Peyer's patch (tissue), 4 donors: ENCODE results near the gene SCN9A. TPM values are rescaled to one million over a fixed set of nuclear protein-coding genes. Genes with fewer than 3 reads are reported as not detected.

Source experiments
- DNase-seq, 3 donors: peaks; one replicate each; pipeline ENCODE4 v3.0.0-alpha.2; 2017 to 2019
- H3K27ac ChIP-seq, 4 donors: fragments of 200-600 bp; sonication (generic); one replicate each; pipeline ENCODE4 v1.5.1; 2016 to 2019
- H3K27me3 ChIP-seq, 2 donors: fragments of 200-600 bp; sonication (generic); one replicate each; pipeline ENCODE4 v1.5.1; 2019
- H3K36me3 ChIP-seq, 3 donors: fragments of 200-600 bp; sonication (generic); one replicate each; pipeline ENCODE4 v1.5.1; 2016 to 2019
- H3K4me1 ChIP-seq, 4 donors: fragments of 200-600 bp; sonication (generic); one replicate each; pipeline ENCODE4 v1.5.1; 2016 to 2019
- H3K4me3 ChIP-seq, 4 donors: fragments of 200-600 bp; sonication (generic); 1 replicate in 3 of 4; 2 replicates in 1 of 4; pipeline ENCODE4 v1.5.1; 2016 to 2019; ENCODE audit warnings: mild to moderate bottlenecking in 1 of 4
- H3K9me3 ChIP-seq, 4 donors: fragments of 200-600 bp; sonication (generic); one replicate each; pipeline ENCODE4 v1.5.1; 2016 to 2019; ENCODE audit warnings: mild to moderate bottlenecking in 1 of 4
- CTCF ChIP-seq, 6 experiments: fragments of 450-650 bp in 4 of 6; fragments of 200-600 bp in 2 of 6; sonication (generic) in 1 of 6; IDR thresholded peaks; one replicate each; pipeline ENCODE4 v1.5.1; 2017 to 2019; ENCODE audit warnings: antibody characterized with exemption in 6 of 6, mild to moderate bottlenecking in 3 of 6, moderate library complexity in 1 of 6
- POLR2A ChIP-seq, 2 donors: fragments of 450-650 bp; IDR thresholded peaks; one replicate each; pipeline ENCODE4 v1.5.1; 2017; ENCODE audit warnings: antibody characterized with exemption in 2 of 2, mild to moderate bottlenecking in 2 of 2, moderate library complexity in 2 of 2
- total RNA-seq, 4 donors: library from RNA; depleted of rRNA; stranded (reverse); fragments of >200 nt; gene quantifications; one replicate each; pipeline ENCODE4 v1.1.0, GENCODE V29; 2016

Gene SCN9A
- total RNA-seq, 4 donors from 2014 or later = 7.5 to 19.8 (median 8.7) TPM

GRCh38 chr2:166357068-166357949, 18.4 kb downstream of the SCN9A start:
- TF ChIP-seq POLR2A (IDR thresholded peaks at IDR 0.05) (no peak), CTCF (IDR thresholded peaks at IDR 0.05) (no peak)
- H3K27ac ChIP-seq = no peak overlapping the region
- DNase-seq = no peak
- no peaks in the 10 kb centered on the region for H3K9me3 ChIP-seq
- H3K27me3 ChIP-seq = no peaks in the 10 kb centered on the region
- no peaks in the 10 kb centered on the region for H3K36me3 ChIP-seq
- no peaks in the 10 kb centered on the region for H3K4me1 ChIP-seq
- no peak overlapping the region for H3K4me3 ChIP-seq

DNA sequence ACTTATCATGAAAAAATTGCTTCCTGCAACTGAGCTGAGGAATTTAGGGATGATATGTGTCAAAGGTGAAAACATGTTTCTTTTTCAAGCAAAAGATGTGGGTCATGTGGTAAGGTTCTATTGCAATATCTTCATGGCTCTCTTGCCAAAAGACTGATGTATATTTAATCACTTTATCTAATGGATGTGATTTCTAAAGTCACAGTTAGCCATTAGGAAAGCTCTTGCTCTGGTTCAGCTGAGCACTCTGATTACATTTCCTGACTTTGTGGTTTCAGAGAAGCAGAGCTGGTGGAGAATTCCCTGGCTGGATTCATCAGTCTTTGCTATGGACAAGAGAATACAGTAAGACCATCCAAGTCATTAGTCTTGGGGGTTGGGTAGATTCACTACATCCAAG, 24.4 kb downstream of the SCN9A start:
- Histone ChIP-seq H3K36me3 (no peaks in the 10 kb centered on the region), H3K27ac (no peak overlapping the region), H3K4me1 (no peaks in the 10 kb centered on the region), H3K27me3 (no peaks in the 10 kb centered on the region), H3K4me3 (no peak overlapping the region), H3K9me3 (no peaks in the 10 kb centered on the region)
- no peak for DNase-seq
- TF ChIP-seq CTCF (IDR thresholded peaks at IDR 0.05) (no peak), POLR2A (IDR thresholded peaks at IDR 0.05) (no peak)

DNA sequence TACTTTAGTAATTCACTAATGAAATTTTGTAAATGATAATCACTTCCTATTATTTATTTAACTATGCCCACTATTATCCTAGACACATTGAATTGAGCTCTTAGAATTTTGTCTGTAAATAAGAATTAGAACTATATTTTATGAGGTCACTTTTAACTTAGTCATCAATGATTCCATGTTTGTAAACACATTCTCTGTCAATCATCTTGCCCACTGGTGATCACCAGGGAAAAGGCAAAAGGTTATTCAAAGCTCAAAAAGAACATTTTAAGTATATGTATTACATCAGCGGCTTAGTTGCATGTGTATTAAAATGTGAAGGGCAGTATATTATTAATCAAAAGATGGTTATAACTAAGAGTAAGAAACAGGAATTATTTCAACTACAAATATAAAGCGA, 25.2 kb downstream of the SCN9A start:
- Histone ChIP-seq H3K27me3 (no peaks in the 10 kb centered on the region), H3K36me3 (no peaks in the 10 kb centered on the region), H3K4me1 (no peaks in the 10 kb centered on the region), H3K4me3 (no peak overlapping the region), H3K27ac (no peak overlapping the region), H3K9me3 (no peaks in the 10 kb centered on the region)
- TF ChIP-seq CTCF (IDR thresholded peaks at IDR 0.05) = no peak
- TF ChIP-seq POLR2A (IDR thresholded peaks at IDR 0.05) = no peak
- no peak for DNase-seq

DNA sequence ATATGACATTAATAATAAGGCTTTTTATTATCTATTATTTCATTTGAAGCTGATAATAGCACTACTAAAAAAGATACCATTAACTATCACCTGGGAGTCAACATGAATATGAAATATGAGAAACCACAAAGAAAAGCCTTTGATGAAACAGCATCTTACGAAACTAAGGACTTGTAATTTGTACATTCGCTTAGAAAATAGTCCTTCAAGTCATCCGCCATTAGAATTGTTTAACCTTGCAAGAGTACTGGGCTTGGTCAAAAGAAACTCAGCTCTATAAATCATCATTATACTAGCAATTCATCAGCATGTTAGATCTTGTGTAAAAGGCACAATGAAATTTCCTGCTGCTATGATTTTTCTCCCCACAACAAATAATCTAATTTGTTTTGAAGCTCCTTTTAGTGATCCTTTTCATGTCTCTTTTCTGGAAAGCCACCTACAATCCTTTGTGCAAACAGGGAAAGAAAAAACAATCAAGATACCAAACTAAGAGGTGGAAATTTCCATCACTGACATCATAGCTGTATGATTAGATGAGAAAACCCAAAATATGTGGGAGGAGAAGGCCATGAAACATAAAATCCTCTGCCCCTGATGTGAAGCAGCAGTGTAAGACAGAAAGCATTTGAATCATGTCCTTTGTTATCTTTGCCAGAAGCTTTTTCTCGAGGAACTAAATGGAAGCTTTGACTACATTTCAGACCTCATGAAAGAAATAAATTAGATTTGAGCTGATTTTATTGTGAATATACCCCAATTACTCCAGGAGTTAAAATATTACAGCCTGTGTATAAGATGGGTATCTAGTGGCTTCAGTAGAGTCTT, 31.2 kb downstream of the SCN9A start:
- Histone ChIP-seq H3K27ac (no peak overlapping the region), H3K9me3 (no peaks in the 10 kb centered on the region), H3K36me3 (no peaks in the 10 kb centered on the region), H3K4me3 (no peak overlapping the region), H3K4me1 (no peaks in the 10 kb centered on the region), H3K27me3 (no peaks in the 10 kb centered on the region)
- TF ChIP-seq POLR2A (IDR thresholded peaks at IDR 0.05) (no peak), CTCF (IDR thresholded peaks at IDR 0.05) (no peak)
- DNase-seq = no peak

DNA sequence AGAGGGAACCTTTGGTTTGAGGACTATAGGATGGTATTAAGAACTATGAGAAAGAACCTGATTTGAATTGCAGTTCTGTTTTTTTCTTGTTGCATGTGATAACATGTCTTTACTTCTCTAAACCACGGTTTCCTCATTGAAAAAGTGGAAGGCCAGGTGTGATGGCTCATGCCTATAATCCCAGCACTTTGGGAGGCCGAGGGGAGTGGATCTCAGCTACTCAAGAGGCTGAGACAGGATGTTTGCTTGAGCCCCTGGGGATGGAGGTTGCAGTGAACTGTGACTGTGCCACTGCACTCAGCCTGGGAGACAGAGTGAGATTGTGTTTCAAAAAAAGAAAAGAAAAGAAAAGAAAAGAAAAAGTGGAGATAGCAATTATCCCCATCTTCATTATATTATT, 32.3 kb downstream of the SCN9A start:
- H3K4me1 ChIP-seq = no peaks in the 10 kb centered on the region
- no peak for DNase-seq
- no peaks in the 10 kb centered on the region for H3K27me3 ChIP-seq
- no peaks in the 10 kb centered on the region for H3K9me3 ChIP-seq
- TF ChIP-seq POLR2A (IDR thresholded peaks at IDR 0.05) = no peak
- no peak for TF ChIP-seq CTCF (IDR thresholded peaks at IDR 0.05)
- H3K4me3 ChIP-seq = no peak overlapping the region
- no peak overlapping the region for H3K27ac ChIP-seq
- H3K36me3 ChIP-seq = no peaks in the 10 kb centered on the region
